HEK293T (cell line): ENCODE results near the gene GPRASP2.
A peak's percentile ranks its signal among the peaks of the same experiment; 100 is the strongest.
"Not testable (repeated sequence)": the region's sequence is repeated elsewhere in the genome, so short reads cannot be mapped to it uniquely, and the experiment has no call there.

Experiments
- CTCF ChIA-PET: fragments of 350-600 bp; formaldehyde crosslinking; extraction: SDS; loops from one replicate; lab custom pipeline; 2021; ENCODE audit warnings: antibody characterized with exemption, inconsistent platforms; lab: Yijun Ruan, JAX
- POLR2A ChIA-PET: fragments of 350-600 bp; formaldehyde crosslinking; extraction: SDS; loops from one replicate; lab custom pipeline; 2020; ENCODE audit warnings: antibody characterized with exemption, inconsistent platforms; lab: Yijun Ruan, JAX
- DNase-seq: peaks from one replicate; pipeline ENCODE4 v3.0.0; 2012; ENCODE audit warnings: mixed read lengths; ENCODE audit errors: extremely low spot score
- ARNT ChIP-seq: fragments of 450-650 bp; IDR thresholded peaks from 2 replicates; pipeline ENCODE4 v1.6.1; 2017; ENCODE audit warnings: mild to moderate bottlenecking
- BHLHE40 ChIP-seq: fragments of 450-650 bp; IDR thresholded peaks from 2 replicates; pipeline ENCODE4 v1.6.1; 2016; ENCODE audit warnings: mild to moderate bottlenecking, moderate library complexity, borderline replicate concordance
- CTBP1 ChIP-seq: fragments of 450-650 bp; IDR thresholded peaks from 2 replicates; pipeline ENCODE4 v1.6.1; 2016; ENCODE audit warnings: borderline replicate concordance
- ELF4 ChIP-seq: fragments of 450-650 bp; IDR thresholded peaks from 2 replicates; pipeline ENCODE4 v1.6.1; 2017; ENCODE audit warnings: antibody characterized with exemption
- FOXA1 ChIP-seq: fragments of 450-650 bp; IDR thresholded peaks from 2 replicates; pipeline ENCODE4 v1.6.1; 2016; ENCODE audit warnings: mild to moderate bottlenecking
- FOXK2 ChIP-seq: fragments of 450-650 bp; IDR thresholded peaks from 2 replicates; pipeline ENCODE4 v1.6.1; 2016; ENCODE audit warnings: mild to moderate bottlenecking
- FOXM1 ChIP-seq: fragments of 450-650 bp; IDR thresholded peaks from 2 replicates; pipeline ENCODE4 v1.6.1; 2017; ENCODE audit warnings: mild to moderate bottlenecking, borderline replicate concordance
- HDGF ChIP-seq: fragments of 450-650 bp; IDR thresholded peaks from 2 replicates; pipeline ENCODE4 v1.6.1; 2017; ENCODE audit warnings: antibody characterized with exemption, borderline replicate concordance
- L3MBTL2 ChIP-seq: fragments of 450-650 bp; conservative IDR thresholded peaks from 2 replicates; pipeline ENCODE4 v1.6.1; 2016; ENCODE audit warnings: mild to moderate bottlenecking
- LEF1 ChIP-seq: fragments of 450-650 bp; IDR thresholded peaks from 2 replicates; pipeline ENCODE4 v1.6.1; 2017; ENCODE audit warnings: mild to moderate bottlenecking, borderline replicate concordance
- NFRKB ChIP-seq: fragments of 450-650 bp; IDR thresholded peaks from 2 replicates; pipeline ENCODE4 v1.6.1; 2016; ENCODE audit warnings: mild to moderate bottlenecking, moderate library complexity
- PKNOX1 ChIP-seq: fragments of 450-650 bp; IDR thresholded peaks from 2 replicates; pipeline ENCODE4 v1.6.1; 2016
- SP1 ChIP-seq: fragments of 450-650 bp; IDR thresholded peaks from 2 replicates; pipeline ENCODE4 v1.6.1; 2017
- SUZ12 ChIP-seq: fragments of 450-650 bp; IDR thresholded peaks from 2 replicates; pipeline ENCODE4 v1.6.1; 2016; ENCODE audit warnings: mild to moderate bottlenecking
- TARDBP ChIP-seq: fragments of 450-650 bp; IDR thresholded peaks from 2 replicates; pipeline ENCODE4 v1.6.1; 2016
- ZNF384 ChIP-seq: fragments of 450-650 bp; IDR thresholded peaks from 2 replicates; pipeline ENCODE4 v1.6.1; 2016

The GPRASP2 gene

DNA sequence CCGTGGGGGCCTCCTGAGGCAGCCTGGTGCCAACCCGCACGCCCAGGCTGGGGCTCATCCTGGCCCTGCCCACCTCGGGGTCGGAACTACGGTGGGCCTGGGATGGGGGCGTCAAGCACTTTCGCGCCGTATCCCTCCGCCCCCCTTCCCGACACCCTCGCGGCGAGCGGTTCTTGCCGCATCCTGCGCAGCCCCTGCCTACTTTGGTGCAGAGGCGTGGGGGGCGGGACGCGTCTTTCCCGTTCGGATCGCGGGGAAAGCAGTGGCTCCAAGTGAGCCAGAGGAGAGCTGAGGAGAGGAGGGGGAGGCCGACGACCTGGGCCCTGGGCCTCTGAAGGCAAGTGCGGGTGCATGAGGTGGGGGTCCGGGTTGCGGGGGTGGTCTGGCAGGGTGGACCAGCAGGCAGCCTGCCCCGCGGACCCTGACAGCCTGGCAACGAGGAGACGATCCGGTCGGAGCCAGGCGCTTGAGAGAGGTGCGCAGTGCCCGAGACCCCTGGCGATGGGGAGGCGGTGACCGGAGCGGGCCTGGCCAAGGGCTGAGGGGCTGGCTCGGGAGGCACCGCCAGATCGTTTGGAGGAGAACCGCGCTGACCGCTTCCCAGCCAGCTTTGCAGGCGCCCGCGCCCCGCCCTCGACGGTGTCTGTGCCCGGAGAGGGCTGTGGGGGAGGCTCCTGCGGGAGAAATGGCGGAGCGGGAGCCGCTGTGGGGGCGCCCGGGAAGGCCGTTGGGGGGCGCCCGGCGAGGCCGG lies at the start of gene GPRASP2:
GPRASP2 (plus strand) TSS at position 233 of the 751 bp plus-strand sequence. CDS start 2,422 bp downstream, outside the sequence.
- ChIA-PET POLR2A (no interaction called here), CTCF (no interaction called here)
- peak; percentile 43 for DNase-seq
- TF ChIP-seq L3MBTL2 (peak; percentile 51), CTBP1 (no peak), FOXK2 (no peak), SP1 (no peak), BHLHE40 (no peak), TARDBP (no peak)

DNA sequence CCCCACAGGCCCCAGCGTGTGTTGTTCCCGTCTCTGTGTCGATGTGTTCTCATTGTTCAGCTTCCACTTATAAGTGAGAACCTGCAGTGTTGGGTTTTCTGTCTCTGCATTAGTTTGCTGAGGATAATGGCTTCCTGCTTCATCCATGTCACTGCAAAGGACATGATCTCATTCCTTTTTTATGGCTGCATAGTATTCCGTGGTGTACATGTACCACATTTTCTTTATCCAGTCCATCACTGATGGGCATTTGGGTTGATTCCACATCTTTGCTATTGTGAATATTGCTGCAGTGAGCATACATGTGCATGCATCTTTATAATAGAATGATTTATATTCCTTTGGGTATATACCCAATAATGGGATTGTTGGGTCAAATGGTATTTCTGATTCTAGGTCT lies 48.4 kb upstream of the GPRASP2 start:
- POLR2A ChIA-PET, DNase-seq, CTCF ChIA-PET: not testable (repeated sequence)

- DNase-seq, CTCF ChIA-PET, POLR2A ChIA-PET: not testable (repeated sequence)
Measured at GRCh38 chrX:102667034-102667433, 45.2 kb upstream of the GPRASP2 start.

GRCh38 chrX:102669526-102669925 lies 42.7 kb upstream of the GPRASP2 start:
- no peak for DNase-seq
- POLR2A ChIA-PET = no interaction called here
- CTCF ChIA-PET = no interaction called here
- TF ChIP-seq PKNOX1 (no peak), BHLHE40 (no peak), SP1 (no peak), TARDBP (no peak), CTBP1 (no peak), L3MBTL2 (no peak), ELF4 (no peak), FOXM1 (no peak), ZNF384 (no peak), SUZ12 (no peak), NFRKB (no peak), LEF1 (no peak), HDGF (no peak), FOXA1 (no peak), FOXK2 (no peak)

DNA sequence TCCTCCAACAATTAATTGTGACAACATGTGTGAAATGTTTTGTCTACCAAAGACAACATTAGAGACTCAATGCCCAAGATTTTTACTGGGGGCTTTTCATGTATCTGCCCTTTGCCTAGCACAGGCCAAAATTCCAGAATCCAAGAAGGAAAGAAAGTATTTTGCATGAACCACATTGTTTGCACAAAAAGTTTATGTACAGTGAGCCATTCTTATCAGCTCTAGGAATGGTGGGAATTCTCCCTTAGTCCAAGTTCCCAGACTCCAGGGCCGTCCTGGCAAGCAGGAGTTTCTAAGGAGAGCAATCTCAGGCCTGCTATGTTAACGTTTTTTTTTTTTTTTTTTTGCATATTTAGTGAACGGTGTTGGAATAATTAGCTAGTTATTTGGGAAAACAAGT lies 39.4 kb upstream of the GPRASP2 start:
- TF ChIP-seq CTBP1 (no peak), ELF4 (no peak)
- no peak for DNase-seq
- ChIA-PET CTCF (no interaction called here), POLR2A (no interaction called here)

DNA sequence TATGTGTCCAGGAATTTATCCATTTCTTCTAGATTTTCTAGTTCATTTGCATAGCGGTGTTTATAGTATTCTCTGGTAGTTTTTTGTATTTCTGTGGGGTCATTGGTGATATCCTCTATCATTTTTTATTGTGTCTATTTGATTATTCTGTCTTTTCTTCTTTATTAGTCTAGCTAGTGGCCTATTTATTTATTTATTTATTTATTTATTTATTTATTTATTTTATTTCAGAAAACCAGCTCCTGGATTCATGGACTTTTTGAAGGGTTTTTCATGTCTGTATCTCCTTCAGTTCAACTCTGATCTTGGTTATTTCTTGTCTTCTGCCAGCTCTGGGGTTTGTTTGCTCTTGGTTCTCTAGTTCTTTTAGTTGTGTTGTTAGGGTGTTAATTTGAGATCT lies 34.8 kb upstream of the GPRASP2 start:
- POLR2A ChIA-PET, CTCF ChIA-PET, DNase-seq: not testable (repeated sequence)

DNA sequence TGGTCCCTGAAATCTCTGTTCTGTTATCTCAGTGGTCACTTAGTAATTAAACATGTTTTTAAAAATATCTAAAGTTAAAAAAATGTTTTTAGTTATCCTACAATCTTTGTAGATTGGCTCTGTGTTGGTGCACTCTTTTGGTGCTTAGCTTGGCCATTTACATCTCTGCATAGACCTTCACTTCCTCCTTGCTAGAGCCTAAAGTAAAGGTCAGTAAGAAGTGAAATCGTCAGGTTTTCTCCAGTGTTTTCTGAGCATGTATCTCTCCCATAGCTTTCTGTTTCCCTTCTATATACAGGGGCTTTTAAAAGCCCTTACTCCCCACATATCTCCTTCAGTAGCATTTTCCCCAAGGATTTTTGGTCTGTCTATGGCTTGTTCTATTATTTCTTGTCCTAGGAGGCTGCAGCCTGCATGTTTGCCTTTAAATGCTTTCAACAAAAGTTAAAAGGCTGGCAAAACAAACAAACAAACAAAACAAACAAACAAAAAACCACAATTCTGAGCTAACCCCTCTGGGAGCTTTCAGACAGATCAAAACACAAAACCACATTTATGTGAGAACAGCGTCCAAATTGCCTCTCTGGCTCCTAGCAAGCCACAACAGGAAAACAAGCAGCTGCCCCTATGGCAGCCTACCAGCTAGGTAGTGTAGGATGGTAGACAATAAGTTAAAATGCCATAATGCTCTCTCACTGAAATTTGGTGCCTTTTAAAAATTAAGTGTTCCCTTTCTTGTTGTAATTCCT lies 27.3 kb upstream of the GPRASP2 start:
- DNase-seq = no peak
- POLR2A ChIA-PET = no interaction called here
- TF ChIP-seq HDGF (no peak), FOXM1 (no peak), SP1 (no peak), LEF1 (no peak), FOXK2 (no peak), SUZ12 (no peak), ELF4 (no peak), BHLHE40 (no peak), TARDBP (no peak), ARNT (no peak), CTBP1 (no peak), ZNF384 (no peak), L3MBTL2 (no peak), PKNOX1 (no peak), NFRKB (no peak), FOXA1 (no peak)
- CTCF ChIA-PET = no interaction called here

DNA sequence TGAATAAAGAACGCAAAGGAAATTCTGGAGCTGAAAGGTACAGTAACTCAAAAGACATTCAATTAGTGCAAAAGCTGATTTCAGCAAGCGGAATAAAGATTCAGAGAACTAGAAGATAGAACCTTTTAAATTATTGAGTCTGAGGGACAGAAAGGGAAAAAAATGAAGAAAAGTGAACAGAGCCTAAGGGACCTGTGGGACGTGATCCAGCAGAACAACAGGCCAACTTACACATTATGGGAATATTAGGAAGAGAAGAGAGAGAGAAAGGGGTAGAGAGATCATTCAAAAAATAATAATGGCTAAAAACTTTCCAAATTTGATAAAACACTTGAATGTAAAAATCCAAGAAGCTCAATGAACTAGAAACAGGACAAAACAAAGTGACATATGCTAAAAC lies 17.5 kb upstream of the GPRASP2 start:
- CTCF ChIA-PET = no interaction called here
- TF ChIP-seq SP1 (no peak), PKNOX1 (no peak), ARNT (no peak), ELF4 (no peak), TARDBP (no peak), FOXM1 (no peak), L3MBTL2 (no peak), CTBP1 (no peak), ZNF384 (no peak), FOXA1 (no peak), LEF1 (no peak), BHLHE40 (no peak), HDGF (no peak), FOXK2 (no peak), SUZ12 (no peak)
- DNase-seq = no peak
- POLR2A ChIA-PET = no interaction called here
